SW480 (cell line): Measurements from ENCODE around the gene IQGAP3.

ENCODE experiments used
- DNase-seq: peaks from one replicate; pipeline ENCODE4 v3.0.0-alpha.2; 2016; ENCODE audit warnings: low spot score

IQGAP3 gene

DNA sequence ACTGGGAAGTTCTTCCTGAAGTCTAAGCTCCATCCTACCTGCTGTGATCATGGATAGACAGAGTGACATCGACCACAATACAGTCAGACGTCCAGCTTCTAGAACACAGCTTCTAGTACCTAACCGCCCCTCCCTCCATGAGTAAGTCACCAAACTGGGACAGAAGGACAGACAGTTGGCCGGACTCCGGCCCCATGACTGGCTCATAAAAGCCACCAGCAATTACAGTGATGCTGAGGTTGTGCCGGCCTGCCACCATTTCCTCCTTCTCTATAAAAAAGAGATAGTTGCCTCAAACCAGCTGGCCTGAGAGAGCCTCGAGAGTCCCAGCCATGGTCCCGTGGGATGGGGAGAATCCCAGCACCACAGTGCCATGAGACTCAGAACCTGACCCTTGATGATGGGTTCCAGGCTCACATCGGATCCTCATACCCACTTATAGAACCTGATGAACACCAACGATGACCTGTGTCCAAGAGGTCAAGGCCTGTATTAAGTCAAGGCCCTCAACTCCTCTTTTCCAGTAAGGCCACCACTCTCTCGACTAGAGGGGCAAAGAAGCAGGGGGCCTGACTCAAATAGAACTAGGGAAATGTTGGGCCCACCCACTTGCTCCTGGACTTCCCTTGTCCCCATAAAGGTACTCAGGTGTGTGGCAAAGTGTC is 75.2 kb downstream of the IQGAP3 start:
- no peak for DNase-seq

DNA sequence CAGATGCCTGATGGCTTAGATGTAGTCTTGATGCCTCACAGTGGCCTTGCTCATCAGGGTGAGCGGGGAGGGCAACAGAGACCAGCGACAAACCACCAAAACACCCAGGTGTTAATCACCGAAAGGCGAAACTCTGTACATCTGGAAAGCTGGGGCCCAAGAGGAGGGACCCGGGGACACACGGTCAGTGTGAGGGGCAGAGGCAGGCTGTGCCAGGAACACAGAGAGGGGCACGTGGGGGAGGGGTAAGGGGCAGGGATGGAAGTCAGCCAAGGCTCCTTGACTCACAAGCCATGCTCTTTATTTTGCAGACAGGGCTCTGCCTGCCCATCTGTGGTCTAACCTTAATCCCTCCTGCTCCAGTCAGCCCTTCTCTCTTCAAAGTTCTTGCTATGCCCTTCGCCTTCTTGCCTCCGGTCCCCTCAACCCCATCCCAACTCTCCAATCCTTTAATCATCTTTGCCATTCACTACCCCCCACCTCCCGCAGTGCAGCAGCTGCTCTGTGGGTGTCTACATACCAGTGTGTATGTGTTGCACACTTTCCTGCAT is 76.1 kb downstream of the IQGAP3 start:
- DNase-seq = no peak

- DNase-seq = no peak
Measured at GRCh38 chr1:156495401-156496140, 76.8 kb downstream of the IQGAP3 start.

GRCh38 chr1:156494309-156494895 is 78.0 kb downstream of the IQGAP3 start:
- DNase-seq = no peak

GRCh38 chr1:156493742-156494141 is 78.6 kb downstream of the IQGAP3 start:
- no peak for DNase-seq

DNA sequence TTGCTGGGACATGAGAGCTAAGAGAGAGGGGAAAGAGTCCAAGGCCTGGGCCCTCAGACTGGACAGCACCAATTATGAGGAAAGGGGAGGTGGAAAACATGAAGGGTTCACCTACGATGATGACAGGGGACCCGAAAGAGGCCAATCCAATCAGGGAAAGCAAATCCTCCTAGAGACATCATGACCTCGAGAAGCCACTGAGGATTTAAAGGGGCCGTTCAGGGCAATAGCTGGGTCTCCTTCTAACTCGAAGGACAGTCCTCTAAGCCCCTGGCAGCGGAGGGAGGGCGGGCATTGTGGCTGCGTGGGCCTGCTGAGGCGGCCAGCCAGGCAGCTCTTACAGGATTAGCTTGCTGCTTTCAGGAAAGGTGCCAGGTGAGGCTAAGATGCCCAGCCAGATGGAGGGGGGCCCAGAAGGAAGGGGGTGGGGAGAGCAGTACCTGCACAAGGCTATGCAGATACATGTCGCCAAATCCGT is 79.2 kb downstream of the IQGAP3 start:
- no peak for DNase-seq

DNA sequence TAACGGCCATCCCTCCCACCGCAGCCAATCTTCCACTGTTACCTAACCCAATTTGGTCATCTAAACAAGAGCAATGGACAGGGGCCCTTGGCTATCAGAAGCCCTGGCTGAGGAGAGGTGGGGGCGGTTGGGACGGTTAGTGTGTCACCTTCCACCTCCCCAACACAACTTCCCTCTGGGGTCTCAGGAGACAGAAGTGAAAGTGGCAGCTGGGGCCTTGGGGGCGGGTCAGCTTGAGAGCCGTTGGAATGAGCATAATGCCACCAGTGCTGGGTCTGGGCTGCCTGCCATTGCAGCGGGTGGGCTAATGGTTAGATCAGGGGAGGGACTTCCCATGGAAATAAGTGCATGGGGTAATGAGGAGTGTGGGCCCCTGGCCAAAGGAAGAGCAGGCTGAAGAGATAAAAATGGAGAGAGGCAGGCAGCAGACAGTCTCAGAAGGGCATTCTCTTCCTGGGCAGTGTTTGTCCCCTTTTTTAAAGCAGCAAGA is 79.7 kb downstream of the IQGAP3 start:
- no peak for DNase-seq

GRCh38 chr1:156492013-156492590 is 80.3 kb downstream of the IQGAP3 start:
- no peak for DNase-seq

GRCh38 chr1:156491151-156491949 is 81.0 kb downstream of the IQGAP3 start:
- no peak for DNase-seq

DNA sequence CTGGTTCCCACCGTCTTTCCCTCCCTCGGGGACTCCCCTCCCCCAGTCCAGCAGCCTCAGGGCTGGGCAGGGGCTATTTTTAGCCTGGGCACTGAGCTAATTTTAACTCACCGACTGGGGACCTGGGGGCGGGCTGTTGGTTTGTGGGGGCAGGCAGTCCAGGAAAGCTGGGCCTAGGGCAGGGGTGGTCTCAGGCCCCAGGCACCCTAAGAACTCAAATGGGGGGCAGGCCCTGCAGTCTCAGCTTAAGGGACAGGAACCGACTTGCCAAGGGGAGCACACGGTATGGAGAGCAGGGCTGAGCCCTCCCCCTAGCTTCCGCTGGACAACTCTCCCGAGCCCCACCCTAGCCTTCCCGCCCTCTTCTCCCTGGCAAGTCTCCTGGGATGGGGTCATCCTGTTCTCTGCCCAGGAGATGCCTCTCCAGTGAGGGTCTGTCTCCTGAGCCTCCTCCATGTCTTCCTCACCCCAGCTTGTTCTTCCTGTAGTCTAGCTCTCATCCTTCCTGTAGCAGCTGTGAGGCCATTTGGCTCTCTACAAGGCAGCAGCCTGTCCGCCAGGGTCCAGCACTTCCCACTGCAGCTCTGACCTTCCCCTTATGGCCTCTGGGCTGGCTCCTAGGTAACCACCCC is 81.8 kb downstream of the IQGAP3 start:
- no peak for DNase-seq

- no peak for DNase-seq
Measured at GRCh38 chr1:156489935-156490293, 82.5 kb downstream of the IQGAP3 start.

DNA sequence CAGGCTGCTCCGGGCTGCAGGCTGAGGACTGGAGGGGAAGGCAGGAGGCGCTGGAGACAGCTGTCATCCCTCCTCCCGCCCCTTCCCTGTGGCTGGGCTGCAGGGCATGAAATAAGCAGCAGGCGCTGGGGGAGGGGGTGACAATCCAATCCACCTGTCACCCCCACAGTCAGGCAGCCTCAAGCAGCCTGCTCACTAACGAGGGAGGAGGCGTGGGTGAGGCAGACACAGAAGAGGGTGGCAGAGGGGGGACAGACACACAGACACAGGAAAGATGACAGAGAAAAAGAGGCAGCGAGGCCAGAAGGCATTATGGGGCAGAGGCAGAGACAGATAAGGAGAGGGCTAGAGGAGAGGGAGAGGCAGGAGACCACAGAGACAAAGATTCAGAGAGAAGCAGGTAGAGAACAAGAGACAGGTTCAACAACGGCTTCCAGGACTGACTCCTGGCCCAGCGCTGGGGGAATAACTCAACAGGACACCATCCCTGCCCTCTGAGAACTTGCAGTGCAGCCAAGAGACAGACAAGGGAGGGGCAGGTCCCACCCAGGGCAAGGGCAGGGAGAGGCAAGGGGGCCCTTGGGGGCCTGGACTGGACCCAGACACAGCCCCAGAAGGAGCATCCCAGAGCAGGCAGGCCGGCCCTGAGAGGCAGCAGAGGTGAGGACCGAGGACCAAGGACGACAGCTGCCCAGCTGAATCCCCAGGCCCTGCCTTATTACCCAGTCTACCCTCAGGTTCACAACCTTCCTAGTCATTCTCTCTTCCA is 83.0 kb downstream of the IQGAP3 start:
- no peak for DNase-seq

GRCh38 chr1:156488566-156489165 is 83.7 kb downstream of the IQGAP3 start:
- no peak for DNase-seq

DNA sequence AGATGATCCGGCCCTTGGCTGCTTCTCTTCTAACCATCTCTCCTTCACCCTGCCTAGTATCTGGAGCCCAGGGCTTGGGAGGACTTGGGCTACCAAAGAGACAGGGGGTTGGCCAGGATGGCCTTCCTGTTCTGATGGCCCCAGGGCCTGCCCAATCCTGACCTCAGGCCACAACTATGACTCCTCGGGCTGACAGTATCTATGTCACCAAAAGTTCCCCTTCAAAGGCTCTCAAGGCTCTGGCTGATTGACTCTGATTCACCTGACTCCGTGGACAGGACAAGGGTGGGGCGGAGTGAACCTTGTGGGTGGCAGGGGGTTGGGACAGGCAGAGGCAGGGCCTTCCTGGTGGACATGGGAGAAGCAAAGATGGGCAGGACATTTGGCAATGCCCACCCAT is 84.5 kb downstream of the IQGAP3 start:
- DNase-seq = no peak

DNA sequence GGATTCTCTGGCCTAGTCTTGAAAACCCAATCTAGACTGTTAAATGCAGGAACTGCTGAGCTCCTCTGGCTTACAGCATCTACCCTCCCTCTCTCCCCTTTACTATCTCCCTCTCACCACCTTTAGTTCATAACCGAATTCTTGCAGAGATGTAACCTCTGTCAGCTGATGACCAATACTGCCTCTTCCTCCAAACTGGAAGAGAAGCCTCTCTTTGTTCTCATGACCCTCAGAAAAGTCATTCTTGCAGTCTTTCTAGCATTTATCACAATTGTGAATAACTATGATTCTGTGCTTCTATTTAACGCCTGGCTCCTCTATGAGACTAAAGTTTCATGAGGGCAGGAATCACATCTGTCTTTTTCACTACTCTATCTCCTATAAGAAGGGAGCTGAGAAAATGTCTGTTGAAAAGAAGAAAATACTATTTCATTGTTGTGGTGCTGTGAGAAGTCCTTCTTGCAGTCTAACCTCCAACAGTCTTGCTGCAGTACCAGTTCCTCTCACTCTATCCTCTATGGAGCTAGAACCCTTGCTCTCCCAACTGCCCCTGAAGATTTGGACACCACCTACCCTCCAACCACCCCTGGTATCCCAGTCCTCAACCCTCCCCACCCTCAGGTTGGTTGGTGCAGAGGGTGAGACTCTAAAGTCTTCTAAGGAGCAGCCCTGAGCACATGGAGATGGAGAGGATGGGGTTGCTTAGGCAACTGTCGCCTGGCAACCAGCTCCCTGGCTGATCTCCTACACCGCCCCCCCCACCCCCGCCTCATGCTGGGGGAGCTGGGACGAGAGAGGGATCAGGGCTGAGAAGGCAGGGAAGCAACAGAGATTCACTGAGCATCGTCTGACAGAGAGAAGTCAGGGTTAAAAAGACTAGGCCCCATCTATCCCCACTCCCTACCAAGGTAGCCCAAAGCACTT is 85.7 kb downstream of the IQGAP3 start:
- no peak for DNase-seq

GRCh38 chr1:156485984-156486383 is 86.4 kb downstream of the IQGAP3 start:
- no peak for DNase-seq

- DNase-seq = no peak
Measured at GRCh38 chr1:156484480-156485058, 87.8 kb downstream of the IQGAP3 start.

DNA sequence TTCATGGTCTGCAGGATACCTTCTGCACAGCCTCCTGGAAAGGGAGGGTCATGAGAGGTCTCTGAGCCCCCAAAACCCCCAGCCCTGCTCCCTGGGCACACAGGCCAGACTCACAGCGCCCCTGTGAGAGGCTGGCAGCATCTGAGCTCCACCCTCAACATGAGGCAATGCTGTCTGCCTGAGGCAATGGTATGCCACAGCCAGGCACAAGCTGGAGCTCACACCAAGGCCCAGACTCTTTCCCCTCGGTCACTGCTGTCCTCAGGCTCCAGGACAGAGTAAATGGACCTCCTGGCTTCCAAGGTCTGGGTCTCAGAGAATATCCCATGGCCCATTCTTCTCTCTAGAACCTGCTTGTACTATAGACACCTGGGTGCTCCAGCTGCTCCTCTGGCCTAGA is 89.0 kb downstream of the IQGAP3 start:
- DNase-seq = no peak

- no peak for DNase-seq
Measured at GRCh38 chr1:156482276-156482675, 90.1 kb downstream of the IQGAP3 start.
